Neural cell (in vitro differentiated cells): ENCODE data around the gene OTOF.

Experiments
- EP300 ChIP-seq: fragments of 450-650 bp; conservative IDR thresholded peaks from 2 replicates; pipeline ENCODE4 v1.6.1; 2014; ENCODE audit warnings: antibody characterized with exemption, mild to moderate bottlenecking, moderate library complexity; ENCODE audit not compliant: poor library complexity, severe bottlenecking
- REST ChIP-seq: IDR thresholded peaks from 2 replicates; pipeline ENCODE4 v1.6.1; 2012; ENCODE audit warnings: borderline replicate concordance
- TF ChIP-seq, protein P1 (sequence below): fragments of 450-650 bp; IDR thresholded peaks from 2 replicates; pipeline ENCODE4 v1.5.1; 2014; ENCODE audit warnings: antibody characterized with exemption, mild to moderate bottlenecking, moderate library complexity; ENCODE audit not compliant: poor library complexity, severe bottlenecking

DNA sequence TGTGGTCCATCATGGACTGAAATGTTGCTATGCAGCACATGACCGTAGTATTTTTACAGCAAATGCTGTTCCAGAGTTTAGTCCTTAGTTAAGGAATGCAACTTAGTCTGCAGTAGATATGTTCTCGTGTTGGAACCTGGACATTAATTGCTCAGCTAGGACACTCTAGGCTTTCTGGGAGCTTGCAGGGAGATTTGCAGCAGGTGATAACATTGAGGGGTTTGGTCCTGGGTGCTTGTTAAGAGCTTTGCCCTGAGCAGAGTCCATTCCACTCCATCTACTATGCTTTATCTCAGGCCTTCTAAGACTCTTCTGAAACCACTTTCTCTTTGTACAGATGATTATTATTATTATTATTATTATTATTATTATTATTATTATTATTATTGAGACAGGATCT is 49.1 kb downstream of the OTOF start:
- TF ChIP-seq, protein P1, sequence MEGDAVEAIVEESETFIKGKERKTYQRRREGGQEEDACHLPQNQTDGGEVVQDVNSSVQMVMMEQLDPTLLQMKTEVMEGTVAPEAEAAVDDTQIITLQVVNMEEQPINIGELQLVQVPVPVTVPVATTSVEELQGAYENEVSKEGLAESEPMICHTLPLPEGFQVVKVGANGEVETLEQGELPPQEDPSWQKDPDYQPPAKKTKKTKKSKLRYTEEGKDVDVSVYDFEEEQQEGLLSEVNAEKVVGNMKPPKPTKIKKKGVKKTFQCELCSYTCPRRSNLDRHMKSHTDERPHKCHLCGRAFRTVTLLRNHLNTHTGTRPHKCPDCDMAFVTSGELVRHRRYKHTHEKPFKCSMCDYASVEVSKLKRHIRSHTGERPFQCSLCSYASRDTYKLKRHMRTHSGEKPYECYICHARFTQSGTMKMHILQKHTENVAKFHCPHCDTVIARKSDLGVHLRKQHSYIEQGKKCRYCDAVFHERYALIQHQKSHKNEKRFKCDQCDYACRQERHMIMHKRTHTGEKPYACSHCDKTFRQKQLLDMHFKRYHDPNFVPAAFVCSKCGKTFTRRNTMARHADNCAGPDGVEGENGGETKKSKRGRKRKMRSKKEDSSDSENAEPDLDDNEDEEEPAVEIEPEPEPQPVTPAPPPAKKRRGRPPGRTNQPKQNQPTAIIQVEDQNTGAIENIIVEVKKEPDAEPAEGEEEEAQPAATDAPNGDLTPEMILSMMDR = no peak
- TF ChIP-seq REST (no peak), EP300 (no peak)
